Activated CD4-positive, alpha-beta T cell treated with anti-CD3 and anti-CD28 coated beads for 36 hours (primary cell): ENCODE results near the gene NRN1. TPM values are rescaled to one million over a fixed set of nuclear protein-coding genes. Genes with fewer than 3 reads are reported as not detected.
"Not testable (repeated sequence)": the region's sequence is repeated elsewhere in the genome, so short reads cannot be mapped to it uniquely, and the experiment has no call there.

ENCODE experiments used
- ATAC-seq: fragments of 200-7000 bp; cut with Tn5 transposase; one replicate; pipeline ENCODE4 v1.10.0; 2021; ENCODE audit warnings: mild to moderate bottlenecking, moderate library complexity
- CTCF ChIA-PET: fragments of 350-600 bp; sonication (Branson Sonifier 250); formaldehyde crosslinking; loops from one replicate; lab custom pipeline; 2021; ENCODE audit warnings: antibody characterized with exemption; lab: Charles Lee
- POLR2A ChIA-PET: fragments of 350-600 bp; sonication (Branson Sonifier 250); formaldehyde crosslinking; loops from one replicate; lab custom pipeline; 2021; ENCODE audit warnings: antibody characterized with exemption, inconsistent platforms; lab: Charles Lee
- DNase-seq: peaks from one replicate; pipeline ENCODE4 v3.0.0-alpha.2; 2020
- H3K27ac Mint-ChIP-seq: one replicate; pipeline ENCODE4 v1.8.0; 2021; ENCODE audit warnings: mixed read lengths
- H3K27me3 Mint-ChIP-seq: one replicate; pipeline ENCODE4 v1.8.0; 2021; ENCODE audit warnings: mixed read lengths
- H3K36me3 Mint-ChIP-seq: one replicate; pipeline ENCODE4 v1.8.0; 2021; ENCODE audit warnings: low read depth, mixed read lengths
- H3K4me1 Mint-ChIP-seq: one replicate; pipeline ENCODE4 v1.8.0; 2021; ENCODE audit warnings: mixed read lengths
- H3K4me3 Mint-ChIP-seq: one replicate; pipeline ENCODE4 v1.8.0; 2021; ENCODE audit warnings: mild to moderate bottlenecking, moderate library complexity, mixed read lengths
- H3K9me3 Mint-ChIP-seq: one replicate; pipeline ENCODE4 v1.8.0; 2021; ENCODE audit warnings: low read depth, mixed read lengths
- intact Hi-C, 2 experiments: fragments of 100-400 bp; cut with DNase I in 1 of 2; cut with micrococcal nuclease in 1 of 2; formaldehyde crosslinking; loops; one replicate each; pipeline versions ENCODE4 v1.14.2 to v1.15.1; 2022 to 2024; cut with DNase I, micrococcal nuclease
- total RNA-seq, 2 experiments: library from RNA; stranded (reverse); gene quantifications; one replicate each; pipeline ENCODE4 v1.2.3, GENCODE V29; 2021

Gene NRN1
- total RNA-seq, 2 experiments from 2014 or later = 4.6 to 7.5 TPM

DNA sequence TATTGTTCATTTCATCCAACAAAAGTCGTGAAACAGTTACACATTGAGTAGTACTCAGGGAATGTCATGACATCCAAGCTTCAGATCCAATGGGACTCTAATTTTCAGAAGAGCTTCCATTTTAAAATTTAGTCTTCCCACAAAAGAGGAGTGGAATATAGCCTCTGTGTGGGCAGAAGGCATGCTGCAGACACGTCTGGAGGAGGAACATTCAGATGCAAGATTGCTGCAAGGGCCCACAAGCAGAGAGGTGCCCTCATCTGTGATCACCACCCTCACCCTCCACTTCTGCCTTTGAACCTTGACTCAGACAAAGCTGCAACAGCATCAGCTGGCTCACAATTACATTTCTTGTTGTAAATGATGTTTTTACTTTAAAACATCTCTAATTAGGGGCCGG lies 29.9 kb downstream of the NRN1 start:
- Mint-ChIP-seq H3K9me3 (no peaks in the 10 kb centered on the region), H3K4me3 (no peak overlapping the region), H3K27ac (no peak overlapping the region), H3K27me3 (peaks cover 8% of the 10 kb centered on the region), H3K36me3 (no peaks in the 10 kb centered on the region), H3K4me1 (peaks cover 19% of the 10 kb centered on the region)
- ChIA-PET POLR2A (no interaction called here), CTCF (interaction anchor here (0.7 kb wide), 1 partner anchor 642 kb away, joined by 3 read pairs; no protein-coding TSS in a partner anchor)
- intact Hi-C loops = no loop called here
- DNase-seq (no peak), ATAC-seq (no peak)

DNA sequence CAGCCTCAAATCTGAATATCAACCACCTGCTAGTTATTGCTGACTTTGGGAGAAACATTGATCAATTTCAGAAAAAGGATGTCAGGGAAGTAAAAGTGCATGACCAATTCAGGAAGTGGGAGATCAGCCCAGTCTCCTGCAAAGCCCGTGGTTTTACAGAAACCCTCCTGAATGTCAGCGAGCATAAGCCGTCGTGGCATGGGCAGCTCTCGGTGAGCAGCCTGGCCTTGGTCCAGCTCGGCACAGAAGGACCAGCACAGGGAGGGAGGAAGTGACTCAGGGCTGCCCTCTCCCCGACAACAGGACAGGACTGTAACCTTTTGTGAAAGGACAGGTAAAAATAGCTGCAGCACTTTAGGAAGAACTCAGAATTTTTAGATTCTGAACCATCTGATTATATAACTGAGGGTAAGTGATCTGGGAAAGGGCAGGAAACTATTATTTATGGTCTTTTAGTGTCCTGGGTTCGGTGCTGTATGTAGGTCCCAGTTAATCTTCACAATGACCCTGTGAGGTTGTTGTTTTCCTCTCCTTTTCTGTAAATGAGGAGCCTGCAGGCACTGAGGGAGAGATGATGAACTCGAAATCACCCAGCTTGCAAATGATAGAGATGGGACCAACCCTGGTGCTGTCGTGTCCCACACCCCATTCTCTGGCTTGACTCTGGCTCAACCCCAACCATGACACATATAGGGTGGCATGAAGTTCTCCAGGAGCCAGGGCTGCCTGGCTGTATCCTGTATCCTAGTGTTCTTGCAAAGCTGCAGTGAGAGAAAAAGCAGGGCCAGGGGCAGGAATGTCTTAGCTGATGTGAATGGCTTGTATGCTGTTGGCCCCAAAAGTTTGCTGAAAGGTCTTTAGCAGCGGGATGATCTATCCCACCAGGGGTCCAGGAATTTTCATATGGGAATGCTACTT lies 37.6 kb downstream of the NRN1 start:
- intact Hi-C loops = loop anchor here in 1 of 2 experiments (10.0 kb wide), 1 partner anchor 166 kb away; no protein-coding TSS in a partner anchor
- Mint-ChIP-seq H3K27ac (no peak overlapping the region), H3K4me1 (peaks cover 9% of the 10 kb centered on the region), H3K9me3 (no peaks in the 10 kb centered on the region), H3K36me3 (no peaks in the 10 kb centered on the region), H3K4me3 (no peak overlapping the region), H3K27me3 (peaks cover 14% of the 10 kb centered on the region)
- POLR2A ChIA-PET = no interaction called here
- CTCF ChIA-PET = no interaction called here
- ATAC-seq (no peak), DNase-seq (no peak)

GRCh38 chr6:5968036-5968435 lies 38.7 kb downstream of the NRN1 start:
- CTCF ChIA-PET = interaction anchor here (0.7 kb wide), 1 partner anchor 794 kb away, joined by 3 read pairs; no protein-coding TSS in a partner anchor
- POLR2A ChIA-PET, H3K4me3 Mint-ChIP-seq: not testable (repeated sequence)

GRCh38 chr6:5967594-5967993 lies 39.1 kb downstream of the NRN1 start:
- no peaks in the 10 kb centered on the region for H3K9me3 Mint-ChIP-seq
- ChIA-PET POLR2A (no interaction called here), CTCF (interaction anchor here (0.7 kb wide), 2 partner anchors 549 to 793 kb away, joined by 3 to 5 read pairs; no protein-coding TSS in a partner anchor)
- intact Hi-C loops = loop anchor here in 1 of 2 experiments (10.0 kb wide), 1 partner anchor 167 kb away; no protein-coding TSS in a partner anchor
- no peaks in the 10 kb centered on the region for H3K36me3 Mint-ChIP-seq
- peaks cover 12% of the 10 kb centered on the region for H3K27me3 Mint-ChIP-seq
- peaks cover 9% of the 10 kb centered on the region for H3K4me1 Mint-ChIP-seq
- H3K27ac Mint-ChIP-seq = no peak overlapping the region
- DNase-seq (no peak), ATAC-seq (peak; percentile 42)
- no peak overlapping the region for H3K4me3 Mint-ChIP-seq

More at GRCh38 chr6:5968036-5968435, 38.7 kb downstream of the NRN1 start:
- not testable (repeated sequence) for H3K27ac Mint-ChIP-seq, H3K9me3 Mint-ChIP-seq, H3K36me3 Mint-ChIP-seq, DNase-seq, ATAC-seq, H3K4me1 Mint-ChIP-seq
- intact Hi-C loops = loop anchor here in 1 of 2 experiments (10.0 kb wide), 1 partner anchor 167 kb away; no protein-coding TSS in a partner anchor
- H3K27me3 Mint-ChIP-seq = peaks cover 16% of the 10 kb centered on the region

GRCh38 chr6:5962794-5963193 lies 43.9 kb downstream of the NRN1 start:
- ChIA-PET POLR2A (no interaction called here), CTCF (no interaction called here)
- Mint-ChIP-seq H3K27me3 (peaks cover 4% of the 10 kb centered on the region), H3K4me3 (no peak overlapping the region), H3K4me1 (peaks cover 2% of the 10 kb centered on the region), H3K9me3 (no peaks in the 10 kb centered on the region), H3K27ac (no peak overlapping the region), H3K36me3 (no peaks in the 10 kb centered on the region)
- intact Hi-C loops = loop anchor here in 1 of 2 experiments (10.0 kb wide), 1 partner anchor 172 kb away; no protein-coding TSS in a partner anchor
- ATAC-seq (no peak), DNase-seq (no peak)

DNA sequence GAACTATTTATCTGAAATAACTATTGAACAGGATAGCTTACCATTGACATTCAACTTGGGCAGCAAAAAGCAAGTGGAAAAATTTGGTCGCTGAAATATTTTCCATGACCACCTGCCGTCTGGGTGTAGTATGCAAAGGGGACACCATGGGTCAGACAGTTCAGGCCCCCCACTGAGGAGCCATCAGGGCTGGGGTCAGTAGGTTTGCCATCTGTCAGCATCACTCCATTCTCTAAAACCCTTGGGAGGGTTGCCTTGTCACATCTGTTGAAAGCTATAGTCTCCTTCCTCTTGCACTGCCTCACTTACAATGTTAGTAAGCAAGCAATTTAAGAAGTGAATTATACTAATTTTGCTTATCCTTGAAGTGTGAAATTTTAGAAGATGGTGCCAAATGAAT lies 44.9 kb downstream of the NRN1 start:
- DNase-seq = no peak
- Mint-ChIP-seq H3K4me1 (no peaks in the 10 kb centered on the region), H3K27me3 (peaks cover 4% of the 10 kb centered on the region), H3K4me3 (no peak overlapping the region), H3K9me3 (no peaks in the 10 kb centered on the region), H3K27ac (no peak overlapping the region), H3K36me3 (no peaks in the 10 kb centered on the region)
- no peak for ATAC-seq
- CTCF ChIA-PET = interaction anchor here (0.6 kb wide), 2 partner anchors 171 to 343 kb away, joined by 3 to 4 read pairs; no protein-coding TSS in a partner anchor
- intact Hi-C loops = loop anchor here in 1 of 2 experiments (10.0 kb wide), 1 partner anchor 173 kb away; no protein-coding TSS in a partner anchor
- POLR2A ChIA-PET = no interaction called here

- ATAC-seq (peak; percentile 23), DNase-seq (no peak)
- Mint-ChIP-seq H3K9me3 (no peaks in the 10 kb centered on the region), H3K27ac (no peak overlapping the region), H3K36me3 (no peaks in the 10 kb centered on the region), H3K4me3 (no peak overlapping the region), H3K27me3 (peaks cover 4% of the 10 kb centered on the region), H3K4me1 (no peaks in the 10 kb centered on the region)
- CTCF ChIA-PET = interaction anchor here (0.6 kb wide), 1 partner anchor 159 kb away, joined by 4 read pairs; no protein-coding TSS in a partner anchor
- POLR2A ChIA-PET = no interaction called here
- intact Hi-C loops = loop anchor here in 1 of 2 experiments (10.0 kb wide), 1 partner anchor 174 kb away; no protein-coding TSS in a partner anchor
Measured at GRCh38 chr6:5960456-5960855, 46.3 kb downstream of the NRN1 start.

DNA sequence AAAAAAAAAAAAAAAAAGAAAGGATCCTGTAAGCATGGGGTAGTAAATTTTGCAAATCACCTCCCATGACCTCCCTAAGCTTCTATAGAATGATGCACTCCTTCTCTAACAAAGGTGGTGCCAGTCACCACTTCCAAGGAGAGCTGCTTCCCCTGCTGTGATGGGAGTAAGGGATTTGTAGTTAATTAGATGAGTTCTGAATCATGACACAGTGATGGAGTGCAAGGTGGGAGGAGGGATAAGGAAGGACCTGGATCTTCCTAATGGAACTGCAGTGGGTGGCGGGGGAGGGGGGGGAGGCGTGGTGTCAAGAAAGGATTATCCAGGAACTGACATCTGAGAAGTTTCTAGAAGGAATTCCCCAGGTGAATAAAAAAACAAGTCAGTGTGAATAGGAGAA lies 47.8 kb downstream of the NRN1 start:
- Mint-ChIP-seq H3K9me3 (no peaks in the 10 kb centered on the region), H3K36me3 (no peaks in the 10 kb centered on the region), H3K27ac (no peak overlapping the region), H3K4me1 (no peaks in the 10 kb centered on the region), H3K27me3 (peaks cover 4% of the 10 kb centered on the region), H3K4me3 (no peak overlapping the region)
- CTCF ChIA-PET = no interaction called here
- DNase-seq (no peak), ATAC-seq (no peak)
- POLR2A ChIA-PET = no interaction called here
- intact Hi-C loops = no loop called here

DNA sequence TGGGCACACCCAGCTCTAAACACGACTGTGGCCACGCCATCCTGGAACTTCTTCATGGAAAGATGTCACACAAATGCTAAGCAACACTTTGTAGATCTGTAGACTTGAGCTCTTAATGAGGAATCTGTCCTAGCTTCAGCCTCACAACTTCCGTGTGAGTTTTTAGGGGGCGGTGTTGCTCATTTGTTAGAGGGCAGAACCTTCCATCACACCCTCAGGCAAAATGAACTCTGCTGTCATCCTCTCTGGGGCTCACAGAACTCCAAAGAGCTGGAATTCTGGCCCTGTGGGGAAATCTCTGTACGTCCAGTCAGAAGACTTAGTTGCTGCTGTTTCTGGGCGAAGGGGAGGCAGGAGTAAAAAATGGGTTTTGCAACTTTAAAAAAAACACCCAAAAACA lies 49.8 kb downstream of the NRN1 start:
- Mint-ChIP-seq H3K27ac (no peak overlapping the region), H3K36me3 (no peaks in the 10 kb centered on the region), H3K9me3 (no peaks in the 10 kb centered on the region), H3K4me1 (no peaks in the 10 kb centered on the region), H3K4me3 (no peak overlapping the region), H3K27me3 (peaks cover 2% of the 10 kb centered on the region)
- ChIA-PET POLR2A (no interaction called here), CTCF (no interaction called here)
- ATAC-seq = no peak
- intact Hi-C loops = no loop called here
- DNase-seq = no peak

- DNase-seq = peak; percentile 61
- Mint-ChIP-seq H3K27ac (no peak overlapping the region), H3K4me1 (no peaks in the 10 kb centered on the region), H3K36me3 (no peaks in the 10 kb centered on the region), H3K9me3 (no peaks in the 10 kb centered on the region), H3K4me3 (no peak overlapping the region), H3K27me3 (peaks cover 2% of the 10 kb centered on the region)
- ATAC-seq = peak; percentile 86
- intact Hi-C loops = no loop called here
- CTCF ChIA-PET = no interaction called here
- POLR2A ChIA-PET = no interaction called here
Measured at GRCh38 chr6:5950361-5950785, 56.4 kb downstream of the NRN1 start.
